Right lobe of liver (tissue), 4 donors: Measurements from ENCODE around the gene ORC6.

Experiments
- POLR2A ChIP-seq: fragments of 450-650 bp; IDR thresholded peaks from one replicate; pipeline ENCODE4 v1.6.1; 2017; ENCODE audit warnings: antibody characterized with exemption, mild to moderate bottlenecking
- TF ChIP-seq, protein P1 (sequence below), 4 donors: fragments of 200-600 bp in 3 of 4; fragments of 450-650 bp in 1 of 4; IDR thresholded peaks; one replicate each; pipeline versions ENCODE4 v1.5.1 to v1.8.0; 2016 to 2022; ENCODE audit warnings: antibody characterized with exemption in 4 of 4, mild to moderate bottlenecking in 2 of 4
- donor health status: DM: no; HTN: no; CAD: no.
- donor health status: DM: no; HTN: no; CAD: no.
- donor health status: DM: no; HTN: yes; CAD: no.

DNA sequence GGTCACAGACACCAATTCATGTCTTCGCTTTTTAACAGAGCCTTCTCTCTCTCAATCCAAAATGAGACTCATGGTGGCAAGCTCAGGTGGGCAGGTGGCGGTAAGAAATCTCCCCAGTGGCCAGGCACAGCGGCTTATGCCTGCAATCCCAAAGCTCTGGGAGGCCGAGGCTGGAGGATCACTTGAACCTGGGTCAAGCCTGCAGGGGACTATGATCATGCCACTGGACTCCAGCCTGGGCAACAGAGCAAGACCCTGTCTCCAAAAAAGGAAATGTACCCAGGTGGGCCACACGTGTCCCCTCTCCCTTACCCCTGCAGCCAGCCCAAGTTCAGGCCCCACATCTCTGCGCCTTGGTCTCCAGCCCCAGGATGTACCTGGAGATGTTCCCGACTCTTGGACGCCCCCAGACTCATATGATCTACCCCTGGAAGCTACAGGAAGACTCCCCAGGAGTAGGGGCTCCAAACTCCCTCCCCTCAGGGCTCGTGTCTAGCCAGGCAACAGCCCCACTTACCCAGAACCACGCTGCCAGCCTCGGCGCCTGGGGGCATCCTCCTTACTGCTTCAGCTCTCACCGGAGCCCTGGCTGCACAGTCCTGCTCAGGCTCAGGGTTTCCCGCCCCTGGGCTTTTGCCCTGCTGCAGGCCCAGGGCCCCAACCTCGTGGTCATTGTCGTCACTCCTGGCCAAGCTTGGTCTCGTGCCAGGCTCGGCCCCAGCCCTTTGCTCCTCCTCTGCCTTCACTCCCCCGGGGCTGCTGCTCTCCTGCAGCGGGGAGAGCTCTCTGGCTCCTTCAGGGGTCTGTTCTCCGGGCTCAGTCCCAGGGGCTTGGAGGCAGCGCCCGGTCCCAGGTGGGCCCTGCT is 42.5 kb downstream of the ORC6 start:
- TF ChIP-seq, protein P1, sequence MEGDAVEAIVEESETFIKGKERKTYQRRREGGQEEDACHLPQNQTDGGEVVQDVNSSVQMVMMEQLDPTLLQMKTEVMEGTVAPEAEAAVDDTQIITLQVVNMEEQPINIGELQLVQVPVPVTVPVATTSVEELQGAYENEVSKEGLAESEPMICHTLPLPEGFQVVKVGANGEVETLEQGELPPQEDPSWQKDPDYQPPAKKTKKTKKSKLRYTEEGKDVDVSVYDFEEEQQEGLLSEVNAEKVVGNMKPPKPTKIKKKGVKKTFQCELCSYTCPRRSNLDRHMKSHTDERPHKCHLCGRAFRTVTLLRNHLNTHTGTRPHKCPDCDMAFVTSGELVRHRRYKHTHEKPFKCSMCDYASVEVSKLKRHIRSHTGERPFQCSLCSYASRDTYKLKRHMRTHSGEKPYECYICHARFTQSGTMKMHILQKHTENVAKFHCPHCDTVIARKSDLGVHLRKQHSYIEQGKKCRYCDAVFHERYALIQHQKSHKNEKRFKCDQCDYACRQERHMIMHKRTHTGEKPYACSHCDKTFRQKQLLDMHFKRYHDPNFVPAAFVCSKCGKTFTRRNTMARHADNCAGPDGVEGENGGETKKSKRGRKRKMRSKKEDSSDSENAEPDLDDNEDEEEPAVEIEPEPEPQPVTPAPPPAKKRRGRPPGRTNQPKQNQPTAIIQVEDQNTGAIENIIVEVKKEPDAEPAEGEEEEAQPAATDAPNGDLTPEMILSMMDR (IDR thresholded peaks at IDR 0.05), result no peak
- no peak for TF ChIP-seq POLR2A
